Upper lobe of left lung (tissue), 4 donors: ENCODE measurements around the gene PSEN1.

ENCODE experiments used
- EP300 ChIP-seq, 4 donors: sonication (generic); formaldehyde crosslinking; IDR thresholded peaks; one replicate each; pipeline ENCODE4 v1.5.1; 2017; ENCODE audit warnings: antibody characterized with exemption in 4 of 4, control low read depth in 2 of 4
- POLR2AphosphoS5 ChIP-seq, 2 donors: sonication (generic); formaldehyde crosslinking; IDR thresholded peaks; one replicate each; pipeline ENCODE4 v1.5.1; 2017; ENCODE audit warnings: antibody characterized with exemption in 2 of 2
- TF ChIP-seq, protein P1 (sequence below), 6 experiments: fragments of 450-650 bp in 4 of 6; fragments of 200-600 bp in 2 of 6; sonication (generic) in 2 of 6; IDR thresholded peaks; one replicate each; pipeline ENCODE4 v1.5.1; 2016 to 2019; ENCODE audit warnings: antibody characterized with exemption in 6 of 6

DNA sequence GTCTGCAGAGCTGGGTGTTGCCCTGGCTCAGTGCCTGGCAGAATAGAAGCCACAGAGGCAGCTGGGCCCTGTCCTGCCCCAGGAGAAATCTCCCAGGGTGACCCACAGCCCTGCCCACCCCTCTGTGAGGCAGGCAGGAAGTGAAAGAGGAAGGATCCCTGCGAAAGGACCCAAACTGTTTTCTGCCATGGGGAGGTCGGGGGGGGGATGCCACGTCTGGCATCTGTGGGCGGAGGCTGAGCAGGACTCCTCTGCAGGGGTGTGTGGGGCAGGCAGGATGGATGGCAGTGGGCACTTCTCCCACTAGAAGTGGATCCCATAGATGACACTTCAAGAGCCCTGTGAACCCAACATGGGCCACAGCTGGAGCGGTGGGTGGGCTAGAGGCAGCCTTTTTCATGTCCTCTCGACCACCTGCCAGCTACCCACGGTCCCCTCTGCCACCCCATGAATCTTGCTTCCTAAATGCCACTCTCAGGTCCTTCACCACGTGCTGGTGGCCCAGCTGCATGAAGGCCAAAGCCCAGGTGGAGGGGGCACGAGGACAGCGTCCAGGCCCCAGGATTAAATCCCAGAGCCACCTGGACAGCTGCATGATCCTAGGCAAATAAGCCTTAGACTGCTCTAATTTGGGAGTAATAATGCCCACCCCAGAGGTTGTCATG lies 104.6 kb downstream of the PSEN1 start:
- TF ChIP-seq, protein P1, sequence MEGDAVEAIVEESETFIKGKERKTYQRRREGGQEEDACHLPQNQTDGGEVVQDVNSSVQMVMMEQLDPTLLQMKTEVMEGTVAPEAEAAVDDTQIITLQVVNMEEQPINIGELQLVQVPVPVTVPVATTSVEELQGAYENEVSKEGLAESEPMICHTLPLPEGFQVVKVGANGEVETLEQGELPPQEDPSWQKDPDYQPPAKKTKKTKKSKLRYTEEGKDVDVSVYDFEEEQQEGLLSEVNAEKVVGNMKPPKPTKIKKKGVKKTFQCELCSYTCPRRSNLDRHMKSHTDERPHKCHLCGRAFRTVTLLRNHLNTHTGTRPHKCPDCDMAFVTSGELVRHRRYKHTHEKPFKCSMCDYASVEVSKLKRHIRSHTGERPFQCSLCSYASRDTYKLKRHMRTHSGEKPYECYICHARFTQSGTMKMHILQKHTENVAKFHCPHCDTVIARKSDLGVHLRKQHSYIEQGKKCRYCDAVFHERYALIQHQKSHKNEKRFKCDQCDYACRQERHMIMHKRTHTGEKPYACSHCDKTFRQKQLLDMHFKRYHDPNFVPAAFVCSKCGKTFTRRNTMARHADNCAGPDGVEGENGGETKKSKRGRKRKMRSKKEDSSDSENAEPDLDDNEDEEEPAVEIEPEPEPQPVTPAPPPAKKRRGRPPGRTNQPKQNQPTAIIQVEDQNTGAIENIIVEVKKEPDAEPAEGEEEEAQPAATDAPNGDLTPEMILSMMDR (IDR thresholded peaks at IDR 0.05) = no peak
- TF ChIP-seq EP300 (IDR thresholded peaks at IDR 0.05) (no peak), POLR2AphosphoS5 (IDR thresholded peaks at IDR 0.05) (no peak)
